Measurements from ENCODE around the gene ADGRV1.

GRCh38 chr5:90528601-90529193 lies 29.9 kb upstream of the ADGRV1 start:
- TF ChIP-seq EP300 (conservative IDR thresholded peaks at IDR 0.05; ENCODE audit: poor library complexity, severe bottlenecking), result peak; percentile 65
- no peak for TF ChIP-seq CTCF (IDR thresholded peaks at IDR 0.05; ENCODE audit: poor library complexity, severe bottlenecking)
- TF ChIP-seq EZH2 (IDR thresholded peaks at IDR 0.05; ENCODE audit: borderline replicate concordance, insufficient read depth, low read length, poor library complexity, severe bottlenecking), result no peak
- TF ChIP-seq POLR2AphosphoS5 (IDR thresholded peaks at IDR 0.05), result no peak
- TF ChIP-seq TAF1 (IDR thresholded peaks at IDR 0.05; ENCODE audit: low read depth), result no peak
- no peak for TF ChIP-seq MXI1 (conservative IDR thresholded peaks at IDR 0.05; ENCODE audit: poor library complexity, severe bottlenecking)
- no peak for TF ChIP-seq RAD21 (conservative IDR thresholded peaks at IDR 0.05)
- TF ChIP-seq REST (IDR thresholded peaks at IDR 0.05; ENCODE audit: borderline replicate concordance), result no peak

All from neural cell (in vitro differentiated cells).